Caco-2 (cell line): ENCODE measurements around the gene NPTXR. TPM values are rescaled to one million over a fixed set of nuclear protein-coding genes. Genes with fewer than 3 reads are reported as not detected.
"Not testable (repeated sequence)": the region's sequence is repeated elsewhere in the genome, so short reads cannot be mapped to it uniquely, and the experiment has no call there.

Source experiments
- BruUV-seq: library from RNA; stranded (reverse); fragments of 400-500 nt; replicated peaks from 2 replicates; lab custom pipeline; 2021; lab: Mats Ljungman, UMichigan
- CTCF ChIA-PET: fragments of 300-600 bp; sonication (Branson Sonifier 250); formaldehyde crosslinking; loops from one replicate; lab custom pipeline; 2022; ENCODE audit warnings: antibody characterized with exemption; lab: Charles Lee
- POLR2A ChIA-PET: fragments of 300-600 bp; sonication (Branson Sonifier 250); formaldehyde crosslinking; loops from one replicate; lab custom pipeline; 2022; ENCODE audit warnings: antibody characterized with exemption; lab: Charles Lee
- DNase-seq, 2 experiments: peaks; one replicate each; pipeline versions ENCODE4 v3.0.0 to v3.0.0-alpha.2; 2020 to 2022
- H3K27me3 ChIP-seq: replicated peaks from 2 replicates; pipeline ENCODE4 v1.6.0; 2011; ENCODE audit warnings: low read length; ENCODE audit not compliant: control insufficient read depth, insufficient read depth
- H3K36me3 ChIP-seq: 2 replicates; pipeline ENCODE4 v1.5.1; 2011; ENCODE audit warnings: low read length; ENCODE audit not compliant: control insufficient read depth, insufficient read depth
- H3K4me1 ChIP-seq: fragments of 250-450 bp; sonication (Bioruptor Pico); 2 replicates; pipeline ENCODE4 v1.5.1; 2020; ENCODE audit warnings: mild to moderate bottlenecking
- H3K4me3 ChIP-seq: 2 replicates; pipeline ENCODE4 v1.5.1; 2011; ENCODE audit warnings: low read depth, mild to moderate bottlenecking, control low read depth, low read length
- H3K9me3 ChIP-seq: fragments of 250-450 bp; sonication (Bioruptor Pico); 2 replicates; pipeline ENCODE4 v1.5.1; 2020; ENCODE audit warnings: mild to moderate bottlenecking, moderate library complexity
- H3K27ac Mint-ChIP-seq: one replicate; pipeline ENCODE4 v1.8.0; 2022; ENCODE audit warnings: mixed read lengths; ENCODE audit not compliant: unreplicated experiment
- H3K27me3 Mint-ChIP-seq: one replicate; pipeline ENCODE4 v1.8.0; 2022; ENCODE audit warnings: mixed read lengths; ENCODE audit not compliant: insufficient read depth, unreplicated experiment
- H3K36me3 Mint-ChIP-seq: one replicate; pipeline ENCODE4 v1.8.0; 2022; ENCODE audit warnings: mild to moderate bottlenecking, mixed read lengths; ENCODE audit not compliant: insufficient read depth, unreplicated experiment
- H3K4me1 Mint-ChIP-seq: one replicate; pipeline ENCODE4 v1.8.0; 2022; ENCODE audit warnings: low read depth, mixed read lengths; ENCODE audit not compliant: unreplicated experiment
- H3K4me3 Mint-ChIP-seq: one replicate; pipeline ENCODE4 v1.8.0; 2022; ENCODE audit warnings: mild to moderate bottlenecking, moderate library complexity, mixed read lengths; ENCODE audit not compliant: unreplicated experiment
- H3K9me3 Mint-ChIP-seq: one replicate; pipeline ENCODE4 v1.8.0; 2022; ENCODE audit warnings: mixed read lengths; ENCODE audit not compliant: unreplicated experiment
- CTCF ChIP-seq, 2 experiments: fragments of 200-600 bp in 1 of 2; IDR thresholded peaks; 1 replicate in 1 of 2; 2 replicates in 1 of 2; pipeline versions ENCODE4 v1.5.1 to v1.8.0; 2011 to 2022; ENCODE audit warnings: antibody characterized with exemption in 1 of 2, control low read depth in 1 of 2, inconsistent platforms in 1 of 2, low read depth in 1 of 2, low read length in 1 of 2, mild to moderate bottlenecking in 1 of 2, moderate library complexity in 1 of 2; ENCODE audit not compliant: insufficient read depth in 1 of 2, severe bottlenecking in 1 of 2, unreplicated experiment in 1 of 2
- intact Hi-C: fragments of 100-400 bp; cut with micrococcal nuclease; formaldehyde crosslinking; loops from one replicate; pipeline ENCODE4 v1.10.0; 2022; ENCODE audit not compliant: unreplicated experiment
- total RNA-seq: library from RNA; stranded (reverse); gene quantifications from 2 replicates; pipeline ENCODE4 v1.2.3, GENCODE V29; 2022

NPTXR gene
- total RNA-seq, 1 experiment from 2014 or later = 16.4 TPM

GRCh38 chr22:38817196-38817595 is 26.6 kb downstream of the NPTXR start:
- TF ChIP-seq CTCF (IDR thresholded peaks at IDR 0.05; ENCODE audit: insufficient read depth in 1 of 2, low read depth in 1 of 2, low read length in 1 of 2, severe bottlenecking in 1 of 2, unreplicated experiment in 1 of 2) = no peak
- DNase-seq = no peak
- no peaks in the 10 kb centered on the region for H3K4me1 Mint-ChIP-seq
- H3K9me3 Mint-ChIP-seq = no peaks in the 10 kb centered on the region
- Histone ChIP-seq H3K4me3 (no peak overlapping the region), H3K27me3 (no peaks in the 10 kb centered on the region), H3K4me1 (no peaks in the 10 kb centered on the region), H3K9me3 (no peaks in the 10 kb centered on the region), H3K36me3 (no peaks in the 10 kb centered on the region)
- ChIA-PET POLR2A (no interaction called here), CTCF (interaction anchor here (1.3 kb wide), 1 partner anchor 48 kb away, joined by 3 read pairs; no protein-coding TSS in a partner anchor)
- peaks cover 30% of the 10 kb centered on the region for H3K27me3 Mint-ChIP-seq
- intact Hi-C loops = no loop called here
- no peak overlapping the region for H3K27ac Mint-ChIP-seq
- no peak overlapping the region for H3K4me3 Mint-ChIP-seq
- no peaks in the 10 kb centered on the region for H3K36me3 Mint-ChIP-seq
- BruUV-seq = no TSS peak

DNA sequence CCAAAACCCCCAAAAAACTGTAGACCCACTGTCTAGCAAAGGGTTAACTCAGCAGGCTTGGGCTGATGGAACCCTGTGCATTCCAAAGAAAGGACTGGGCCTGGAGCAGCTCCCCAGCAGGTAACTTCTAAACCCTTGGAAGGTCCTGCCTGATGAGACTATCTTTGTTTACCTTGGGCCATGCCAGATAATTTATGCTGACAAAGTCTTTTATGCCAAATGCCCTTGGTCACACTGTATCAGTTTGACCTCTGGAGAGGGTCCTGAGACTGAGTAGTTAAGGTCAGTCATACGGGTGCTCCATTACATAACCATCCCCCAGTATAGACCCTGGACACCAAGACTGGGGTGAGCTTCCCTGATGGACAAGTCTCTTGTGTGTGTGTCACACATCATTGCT is 28.0 kb downstream of the NPTXR start:
- H3K4me1 Mint-ChIP-seq = no peaks in the 10 kb centered on the region
- ChIA-PET POLR2A (no interaction called here), CTCF (interaction anchor here (1.3 kb wide), 1 partner anchor 47 kb away, joined by 3 read pairs; no protein-coding TSS in a partner anchor)
- Histone ChIP-seq H3K4me1 (no peaks in the 10 kb centered on the region), H3K27me3 (no peaks in the 10 kb centered on the region), H3K4me3 (no peak overlapping the region), H3K36me3 (no peaks in the 10 kb centered on the region), H3K9me3 (no peaks in the 10 kb centered on the region)
- intact Hi-C loops = no loop called here
- H3K36me3 Mint-ChIP-seq = no peaks in the 10 kb centered on the region
- DNase-seq = no peak
- BruUV-seq = no TSS peak
- no peak overlapping the region for H3K27ac Mint-ChIP-seq
- H3K4me3 Mint-ChIP-seq = no peak overlapping the region
- no peak for TF ChIP-seq CTCF (IDR thresholded peaks at IDR 0.05; ENCODE audit: insufficient read depth in 1 of 2, low read depth in 1 of 2, low read length in 1 of 2, severe bottlenecking in 1 of 2, unreplicated experiment in 1 of 2)
- peaks cover 34% of the 10 kb centered on the region for H3K27me3 Mint-ChIP-seq
- H3K9me3 Mint-ChIP-seq = no peaks in the 10 kb centered on the region

DNA sequence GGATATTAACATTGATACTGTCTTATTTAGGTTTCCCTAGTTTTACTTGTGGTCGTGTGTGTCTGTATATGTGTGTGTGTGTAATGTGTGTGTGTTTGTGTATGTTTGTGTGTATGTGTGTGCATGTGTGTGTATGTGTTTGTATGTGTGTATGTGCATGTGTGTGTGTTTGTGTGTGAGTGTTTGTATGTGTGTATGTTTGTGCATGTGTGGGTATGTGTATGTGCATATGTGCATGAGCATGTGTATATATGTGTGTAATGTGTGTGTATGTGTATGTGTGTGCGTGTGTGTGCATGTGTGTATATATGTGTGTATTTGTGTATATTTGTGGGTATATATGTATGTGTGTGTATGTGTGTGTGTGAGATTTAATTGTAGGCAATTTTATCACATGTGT is 32.6 kb downstream of the NPTXR start:
- intact Hi-C loops = no loop called here
- Histone ChIP-seq H3K4me3 (no peak overlapping the region), H3K4me1 (no peaks in the 10 kb centered on the region), H3K27me3 (no peaks in the 10 kb centered on the region), H3K9me3 (0 out of 2 replicates have a peak, but pooled peaks cover 3% of the 10 kb centered on the region), H3K36me3 (no peaks in the 10 kb centered on the region)
- ChIA-PET CTCF (no interaction called here), POLR2A (no interaction called here)
- Mint-ChIP-seq H3K27me3 (peaks cover 23% of the 10 kb centered on the region), H3K4me3 (no peak overlapping the region), H3K27ac (no peak overlapping the region), H3K4me1 (no peaks in the 10 kb centered on the region), H3K36me3 (no peaks in the 10 kb centered on the region), H3K9me3 (peaks cover 8% of the 10 kb centered on the region)
- no TSS peak for BruUV-seq
- TF ChIP-seq CTCF (IDR thresholded peaks at IDR 0.05; ENCODE audit: insufficient read depth in 1 of 2, low read depth in 1 of 2, low read length in 1 of 2, severe bottlenecking in 1 of 2, unreplicated experiment in 1 of 2) = no peak
- DNase-seq = no peak

GRCh38 chr22:38805041-38805593 is 38.7 kb downstream of the NPTXR start:
- POLR2A ChIA-PET, intact Hi-C loops, H3K4me1 Mint-ChIP-seq, BruUV-seq, H3K36me3 Mint-ChIP-seq, H3K36me3 ChIP-seq, H3K9me3 ChIP-seq, H3K4me3 Mint-ChIP-seq, CTCF ChIA-PET, DNase-seq, H3K27me3 ChIP-seq, H3K4me3 ChIP-seq, H3K27me3 Mint-ChIP-seq, H3K9me3 Mint-ChIP-seq, H3K4me1 ChIP-seq, H3K27ac Mint-ChIP-seq: not testable (repeated sequence)
